NCI-H446 (cell line): ENCODE data around the gene HPN.
"Not testable (repeated sequence)": the region's sequence is repeated elsewhere in the genome, so short reads cannot be mapped to it uniquely, and the experiment has no call there.

ENCODE experiments used
- DNase-seq, 2 experiments: peaks; one replicate each; lab custom pipeline; 2025; lab: John Stamatoyannopoulos, UW

The HPN gene

DNA sequence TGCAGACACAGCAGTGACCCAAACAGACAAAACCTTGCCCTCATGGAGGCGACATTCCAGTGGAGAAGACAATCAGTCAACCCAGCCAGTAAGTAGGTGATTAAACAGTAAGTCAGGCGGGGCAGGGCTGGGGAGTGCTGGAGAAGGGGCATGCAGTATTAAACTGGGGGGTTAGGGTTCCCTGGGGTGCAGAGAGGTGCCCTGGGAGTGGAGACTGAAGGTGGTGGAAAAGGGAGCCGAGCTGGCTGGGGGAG lies 42.9 kb downstream of the HPN start:
- no peak for DNase-seq

DNA sequence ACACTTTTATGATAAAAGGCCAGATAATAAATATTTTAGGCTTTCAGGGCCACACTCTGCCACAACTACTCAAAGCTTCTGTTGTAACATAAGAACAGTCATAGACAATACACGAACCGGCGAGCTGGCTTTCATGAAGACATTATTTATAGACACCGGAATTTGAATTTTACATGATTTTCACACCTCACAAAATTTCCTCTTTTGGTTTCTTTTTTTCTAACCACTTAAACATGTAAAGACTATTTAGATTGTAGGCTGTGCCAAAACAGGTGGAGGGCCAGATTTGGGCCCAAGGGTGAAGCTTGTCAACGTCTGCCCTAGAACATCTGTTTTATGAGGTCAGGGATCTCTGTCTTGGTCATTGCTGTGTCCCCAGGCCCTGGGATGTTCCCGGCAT lies 44.4 kb downstream of the HPN start:
- DNase-seq, result no peak

DNA sequence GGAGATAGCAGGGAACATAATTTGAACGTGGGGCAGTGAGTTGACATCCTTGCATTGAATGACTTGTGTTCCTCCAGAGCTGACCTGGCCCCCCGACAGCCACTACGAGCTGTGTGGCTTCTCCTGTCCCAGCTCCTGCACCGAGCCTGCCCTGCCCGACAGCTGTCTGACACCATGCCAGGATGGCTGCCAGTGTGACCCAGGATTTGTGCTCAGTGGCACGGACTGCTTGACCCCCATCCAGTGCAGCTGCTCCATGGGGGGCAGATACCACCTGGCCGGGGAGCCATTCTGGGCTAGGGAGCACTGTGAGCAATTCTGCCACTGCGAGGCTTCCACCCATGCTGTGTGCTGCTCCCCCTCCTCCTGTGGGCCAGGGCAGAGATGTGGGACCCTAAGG lies 44.9 kb downstream of the HPN start:
- no peak for DNase-seq

DNA sequence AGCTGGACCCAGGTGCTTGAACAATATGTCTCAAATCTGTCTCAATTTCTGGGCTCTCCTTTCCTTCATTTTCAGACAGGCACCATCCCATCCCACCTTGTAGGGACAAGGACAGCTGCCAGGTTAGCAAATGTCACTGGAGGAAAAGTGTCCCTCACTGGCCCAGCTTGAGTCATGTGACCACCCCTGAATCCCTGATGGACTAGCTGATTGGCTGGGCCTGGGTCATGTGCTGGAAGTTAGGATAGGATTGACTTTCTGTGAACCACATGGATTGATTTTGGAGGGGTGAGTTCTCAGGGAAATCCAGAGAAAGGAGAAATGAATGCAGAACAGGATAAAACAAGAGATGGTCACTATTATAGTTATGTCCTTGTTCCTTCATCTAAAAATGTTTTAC lies 45.9 kb downstream of the HPN start:
- DNase-seq, result no peak

DNA sequence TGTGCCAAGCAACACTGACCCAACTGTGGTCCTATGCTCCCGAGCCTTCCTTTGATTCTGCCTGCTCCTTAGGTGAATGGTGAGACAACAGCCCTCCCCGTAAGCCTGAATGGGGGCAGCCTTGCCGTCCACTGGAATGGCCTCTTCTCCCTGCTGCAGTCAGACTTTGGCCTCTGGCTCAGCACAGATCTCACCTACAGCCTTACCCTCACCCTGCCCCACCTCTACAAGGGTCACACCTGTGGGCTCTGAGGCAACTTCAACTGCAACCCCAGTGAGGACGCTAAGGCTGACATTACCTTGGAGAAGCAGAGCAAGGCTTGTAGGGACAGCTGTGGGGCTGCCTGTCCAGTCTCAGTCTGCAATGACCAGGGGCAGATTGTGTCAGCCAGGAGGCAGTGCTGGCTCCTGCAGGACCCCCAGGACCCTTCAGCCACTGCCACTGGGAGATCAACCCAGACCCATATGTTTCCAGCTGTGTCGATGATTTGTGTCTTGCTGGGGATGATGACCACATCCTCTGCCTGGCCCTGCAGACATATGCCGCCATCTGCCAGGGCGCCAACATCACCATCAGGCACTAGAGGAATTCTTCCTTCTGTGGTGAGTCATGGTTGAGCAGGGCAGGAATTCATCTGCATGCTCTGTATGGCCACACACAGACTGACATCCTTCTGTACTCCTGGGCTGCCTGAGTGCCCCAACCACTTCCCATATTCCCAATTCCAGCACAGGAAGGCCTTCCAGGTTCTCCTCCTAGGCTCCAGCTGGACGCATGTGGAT lies 46.8 kb downstream of the HPN start:
- DNase-seq, result peak in 1 of 2 experiments; percentile 32

DNA sequence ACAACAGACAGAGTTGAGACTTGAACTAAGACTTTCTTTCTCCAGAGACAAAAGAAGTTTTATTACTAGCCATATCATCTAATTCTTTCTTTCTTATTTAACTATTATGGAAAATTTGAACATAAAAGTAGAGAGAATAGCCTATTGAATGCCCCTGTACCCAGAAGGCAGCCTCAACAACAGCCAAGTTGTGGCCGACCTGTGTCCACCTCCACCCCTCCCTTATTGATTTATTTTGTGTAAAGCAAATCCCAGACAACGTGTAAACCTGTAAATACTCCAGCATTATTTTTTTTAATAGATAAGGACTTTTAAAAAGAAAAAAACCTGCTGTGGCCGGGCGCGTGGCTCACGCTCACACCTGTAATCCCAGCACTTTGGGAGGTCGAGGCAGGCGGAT lies 48.0 kb downstream of the HPN start:
- DNase-seq, result no peak

DNA sequence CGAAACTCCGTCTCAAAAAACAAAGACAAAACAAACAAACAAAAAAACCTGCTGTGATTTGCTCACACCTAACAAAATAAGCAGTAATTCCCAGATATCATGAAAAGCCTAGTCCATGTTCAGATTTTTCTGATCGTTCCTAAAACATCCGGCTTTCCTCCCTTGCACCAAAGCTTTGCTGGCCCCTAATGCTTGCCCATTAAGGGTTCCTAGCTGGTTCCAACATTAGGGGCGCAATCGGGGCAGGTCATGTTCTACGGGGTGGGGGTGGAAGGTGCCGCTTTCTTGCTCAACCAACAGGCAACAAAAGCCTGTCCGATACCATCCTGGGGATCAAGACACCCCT lies 48.6 kb downstream of the HPN start:
- no peak for DNase-seq

DNA sequence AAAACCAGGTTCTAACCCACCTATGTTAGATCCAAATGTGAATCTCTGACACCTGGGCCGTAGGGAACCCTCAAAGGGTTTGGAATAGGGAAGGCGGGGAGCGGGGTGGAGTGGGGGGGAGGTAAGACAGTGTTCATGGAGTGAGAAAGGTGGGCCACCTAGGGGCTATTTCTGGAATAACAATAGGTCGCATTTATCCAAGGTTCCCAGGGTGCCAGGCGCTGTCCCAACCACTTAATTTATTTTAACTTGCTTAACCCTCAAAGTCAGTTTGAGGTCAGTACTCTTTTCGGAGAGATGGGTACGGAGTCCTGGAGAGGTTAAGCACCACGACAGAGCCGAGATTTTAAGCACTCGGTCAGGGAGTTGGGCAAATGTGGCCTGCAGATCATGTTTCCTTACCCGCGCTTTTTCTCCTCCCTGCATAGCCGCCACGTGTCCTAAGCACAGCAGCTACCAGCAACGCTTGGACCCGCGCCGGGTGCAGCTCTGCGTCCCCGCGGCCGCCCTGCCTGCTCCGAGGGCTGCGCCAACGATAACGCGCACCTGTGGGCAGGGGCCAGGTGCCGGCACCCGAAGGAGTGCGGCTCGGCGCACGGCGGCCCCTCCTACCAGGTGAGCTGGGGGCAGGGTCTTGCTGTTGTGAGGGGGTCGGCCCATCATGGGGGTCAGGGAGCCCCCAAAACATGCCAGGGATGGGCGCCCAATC lies 49.1 kb downstream of the HPN start:
- DNase-seq, result peak; percentile 22 to 52

DNA sequence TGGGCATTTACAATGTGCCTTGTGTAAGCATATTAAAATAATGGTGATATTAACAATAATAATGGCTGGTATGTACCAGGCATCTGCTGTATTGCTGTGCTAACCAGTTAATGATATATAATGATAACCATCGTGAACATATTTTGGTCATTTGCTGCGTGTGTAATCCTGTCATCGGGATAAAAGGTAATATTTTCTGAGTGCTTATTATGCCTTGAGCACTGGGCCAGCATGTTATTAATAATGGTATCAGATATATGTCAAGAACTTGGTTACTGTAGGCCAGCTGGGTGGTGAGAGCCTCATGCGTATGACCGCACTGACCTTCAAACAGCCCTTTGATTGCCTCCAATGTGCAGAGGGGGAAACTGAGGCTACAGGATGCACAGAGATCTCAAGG lies 51.9 kb downstream of the HPN start:
- no peak for DNase-seq

DNA sequence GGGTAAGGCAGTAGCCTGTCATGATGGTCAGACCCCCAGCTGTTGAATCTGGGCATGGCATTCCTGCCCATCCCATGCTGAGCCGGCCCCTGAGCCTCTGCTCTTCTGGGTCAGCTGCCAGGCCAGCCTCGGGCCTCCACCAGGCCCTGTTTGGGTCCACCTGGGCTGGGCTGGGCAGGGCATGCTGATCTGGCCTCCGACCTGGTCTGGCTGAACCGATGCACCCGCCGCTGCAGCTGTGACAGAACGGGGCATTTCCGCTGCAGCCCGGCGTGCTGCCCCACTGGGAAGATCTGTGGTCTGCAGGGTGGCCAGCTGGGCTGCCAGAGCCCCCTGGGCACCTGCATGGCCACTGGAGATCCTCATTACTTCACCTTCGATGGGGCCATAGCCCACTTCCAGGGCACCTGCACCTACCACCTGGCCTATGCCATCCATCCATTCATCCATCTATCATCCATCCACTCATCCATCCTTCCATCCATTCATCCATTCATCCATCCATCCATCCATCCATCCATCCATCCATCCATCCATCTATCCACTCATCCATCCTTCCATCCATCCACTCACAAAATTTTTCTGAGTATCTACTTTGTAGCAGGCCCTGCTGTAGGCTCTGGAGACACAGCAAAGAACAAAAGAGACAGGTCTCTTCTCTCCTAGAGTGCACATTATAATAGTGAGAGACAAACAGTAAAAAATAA lies 52.6 kb downstream of the HPN start:
- no peak for DNase-seq

DNA sequence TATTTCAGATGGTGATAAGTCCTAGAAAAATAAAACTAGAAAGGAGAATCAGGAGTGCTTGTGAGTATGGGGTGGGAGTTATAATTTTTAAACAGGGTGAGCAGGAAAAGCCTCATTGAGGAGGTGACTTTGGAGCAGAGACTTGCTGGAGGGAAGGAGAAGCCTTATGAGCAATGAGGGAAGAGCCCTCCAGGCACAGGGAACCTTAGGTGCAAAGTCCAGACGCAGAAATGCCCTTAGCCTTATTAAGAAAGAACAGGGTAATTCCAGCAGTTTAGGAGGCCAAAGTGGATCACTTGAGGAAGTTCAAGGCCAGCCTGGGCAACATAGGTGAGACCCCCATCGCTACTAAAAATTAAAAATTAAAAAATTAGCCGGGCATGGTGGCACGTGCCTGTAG lies 53.1 kb downstream of the HPN start:
- DNase-seq, result no peak

DNA sequence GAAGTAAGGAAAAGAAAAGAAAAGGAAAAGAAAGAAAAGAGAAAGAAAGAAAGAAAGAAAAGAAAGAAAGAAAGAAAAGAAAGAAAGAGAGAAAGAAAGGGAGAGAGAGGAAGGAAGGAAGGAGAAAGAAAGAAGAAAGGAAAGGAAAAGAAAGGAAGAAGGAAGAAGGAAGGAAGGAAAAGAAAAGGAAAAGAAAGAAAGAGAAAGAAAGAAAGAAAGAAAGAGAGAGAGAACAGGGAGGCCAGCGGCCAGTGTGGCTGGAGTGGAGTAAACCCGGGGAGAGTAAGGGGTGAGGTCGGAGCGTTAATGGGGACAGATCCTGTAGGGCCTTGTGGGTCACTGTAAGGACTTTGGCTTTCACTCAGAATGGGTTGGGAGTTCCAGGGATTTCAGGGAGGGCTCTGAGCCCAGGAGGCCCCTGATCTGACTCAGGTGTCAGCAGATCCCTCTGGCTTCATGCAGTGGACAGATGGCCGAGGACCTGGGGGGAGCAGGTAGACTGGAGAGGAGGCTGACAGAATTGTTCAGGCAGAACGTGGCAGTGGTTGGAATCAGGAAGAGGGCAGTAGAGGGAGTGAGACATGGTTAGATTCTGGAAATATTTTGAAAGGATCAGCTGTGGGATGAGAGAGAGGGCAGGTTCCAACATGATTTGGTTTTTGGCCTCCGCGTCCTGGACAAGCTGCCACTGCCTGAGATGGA lies 54.3 kb downstream of the HPN start:
- DNase-seq, result no peak

DNA sequence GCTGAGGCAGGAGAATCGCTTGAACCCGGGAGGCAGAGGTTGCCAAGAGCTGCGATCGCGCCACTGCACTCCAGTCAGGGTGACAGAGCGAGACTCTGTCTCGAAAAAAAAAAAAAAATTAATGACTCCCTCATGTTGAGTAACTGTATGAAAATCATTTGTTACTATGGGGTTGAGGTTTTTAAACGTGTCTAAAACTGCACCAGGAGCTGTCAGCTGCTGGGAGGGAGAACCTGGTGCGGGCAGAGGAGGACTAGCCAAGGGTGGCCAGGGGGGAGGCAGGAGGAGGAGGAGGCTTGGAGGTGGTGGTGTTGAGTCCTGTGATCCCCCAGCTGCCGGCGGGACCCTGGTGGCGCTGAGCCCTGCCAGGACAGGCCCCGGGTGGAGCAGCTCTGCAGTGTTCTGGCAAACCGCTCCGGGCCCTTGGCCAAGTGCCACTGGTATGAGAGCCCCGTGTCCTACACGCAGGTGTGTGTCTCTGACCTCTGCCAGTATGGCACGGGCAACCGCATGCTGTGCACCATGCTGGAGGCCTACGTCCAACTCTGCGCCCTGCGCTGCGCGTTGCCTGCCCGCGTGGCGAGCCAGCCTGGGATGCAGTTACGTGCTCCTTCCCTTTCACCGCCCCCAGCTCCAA lies 57.0 kb downstream of the HPN start:
- DNase-seq, result no peak

DNA sequence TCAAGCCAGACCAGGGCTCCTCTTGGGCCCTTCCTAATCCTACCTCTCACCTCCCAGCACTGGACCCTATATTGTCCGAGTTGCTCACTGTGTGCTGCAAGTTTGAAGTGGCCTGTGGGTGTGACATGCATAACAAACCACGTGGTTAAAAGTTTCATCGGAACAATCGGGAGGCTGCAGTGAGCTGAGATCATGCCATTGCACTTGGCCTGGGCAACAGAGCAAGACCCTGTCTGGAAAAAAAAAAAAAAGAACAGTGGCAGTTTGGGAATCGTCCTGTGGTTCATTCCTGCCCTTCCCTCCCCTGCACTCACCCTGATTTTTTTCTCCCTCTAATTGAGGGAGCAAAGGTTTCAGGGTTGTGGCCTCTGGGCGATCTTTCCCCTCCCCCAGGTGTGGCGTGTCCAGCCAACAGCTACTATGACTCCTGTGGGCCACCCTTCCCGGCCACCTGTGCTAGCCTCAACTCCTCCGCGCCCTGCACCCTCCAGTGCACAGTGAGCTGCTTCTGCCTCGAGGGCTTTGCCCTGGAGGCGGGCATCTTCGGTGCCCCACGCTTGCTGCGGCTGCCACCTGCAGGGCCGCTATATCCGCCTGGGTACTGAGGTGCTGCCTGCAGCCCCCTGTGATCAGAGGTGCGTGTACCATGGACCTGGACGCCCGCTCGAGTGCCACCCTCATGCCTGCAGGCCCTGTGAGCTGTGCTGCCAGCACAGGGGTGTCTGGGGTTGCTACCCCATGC lies 57.8 kb downstream of the HPN start:
- no peak for DNase-seq

DNA sequence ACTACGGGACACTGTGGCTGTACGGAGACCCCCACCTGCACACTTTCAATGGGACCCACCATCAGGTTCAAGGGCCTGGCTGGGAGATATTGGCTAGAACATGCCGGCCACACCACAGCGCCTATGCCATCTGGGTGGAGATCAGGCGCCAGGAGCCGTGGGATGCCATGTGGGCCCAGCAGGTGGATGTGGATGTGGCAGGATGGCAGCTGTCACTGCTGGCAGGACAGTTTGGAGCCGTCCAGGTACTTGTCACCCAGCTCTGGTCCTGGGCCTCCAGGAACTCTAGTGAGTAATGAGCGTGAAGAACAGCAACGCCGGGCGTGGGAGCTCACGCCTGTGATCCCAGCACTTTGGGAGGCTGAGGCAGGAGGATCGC lies 58.4 kb downstream of the HPN start:
- no peak for DNase-seq

DNA sequence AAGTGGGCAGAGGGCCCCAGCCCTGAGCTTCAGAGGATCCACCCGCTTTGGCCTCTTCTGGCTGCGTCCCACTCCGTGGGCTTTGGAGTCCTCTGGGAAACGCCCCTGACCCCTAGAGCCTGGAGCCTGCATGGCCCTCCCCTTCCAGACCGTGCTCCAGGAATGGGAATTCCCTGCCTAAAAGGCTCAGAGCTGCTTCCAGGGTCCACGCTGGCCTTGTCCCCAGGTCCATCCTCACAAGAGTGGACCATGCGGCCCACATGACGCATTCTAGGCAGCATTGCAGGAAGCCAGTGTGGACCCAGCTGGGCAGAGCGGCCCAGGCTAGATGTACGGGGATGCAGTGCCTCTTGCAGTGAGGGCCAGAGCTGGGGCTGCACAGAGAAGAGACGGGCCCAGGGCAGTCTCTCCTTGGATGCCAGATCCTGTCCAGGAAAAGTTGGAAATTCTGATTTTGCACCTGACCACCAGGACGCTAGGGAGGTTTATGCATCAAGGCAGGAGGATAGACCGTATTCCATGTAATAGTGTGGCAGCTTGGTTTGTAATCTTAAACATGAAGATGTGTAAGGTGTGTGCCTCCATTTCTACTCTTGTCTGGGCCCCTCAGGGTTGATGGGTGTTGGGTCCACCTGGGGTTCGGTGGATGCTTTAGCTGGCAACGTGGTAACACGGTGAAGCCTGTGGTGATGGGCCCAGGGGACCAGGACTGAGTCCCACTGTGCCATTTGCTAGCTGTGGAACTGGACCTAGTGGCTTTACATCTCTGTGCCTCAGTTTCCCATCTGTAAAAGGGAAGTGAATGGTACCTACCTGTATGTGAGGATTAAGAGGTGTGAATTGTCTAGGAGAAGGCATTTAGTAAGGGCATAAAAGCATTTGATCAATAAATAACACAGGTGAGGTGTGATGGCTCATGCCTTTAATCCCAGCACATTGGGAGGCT lies 59.3 kb downstream of the HPN start:
- DNase-seq, result no peak

DNA sequence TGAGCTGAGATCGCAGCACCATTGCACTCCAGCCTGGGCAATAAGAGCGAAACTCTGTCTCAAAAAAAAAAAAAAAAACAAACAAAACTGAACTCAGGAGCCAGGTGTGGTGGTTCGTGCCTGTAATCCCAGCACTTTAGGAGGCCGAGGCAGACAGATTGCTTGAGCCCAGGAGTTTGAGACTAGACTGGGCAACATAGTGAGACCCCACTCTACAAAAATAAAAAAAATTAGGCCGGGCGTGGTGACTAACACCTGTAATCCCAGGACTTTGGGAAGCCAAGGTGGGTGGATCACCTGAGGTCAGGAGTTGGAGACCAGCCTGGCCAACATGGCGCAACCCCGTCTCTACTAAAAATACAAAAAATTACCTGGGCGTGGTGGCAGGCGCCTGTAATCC lies 60.4 kb downstream of the HPN start:
- DNase-seq, result not testable (repeated sequence)

DNA sequence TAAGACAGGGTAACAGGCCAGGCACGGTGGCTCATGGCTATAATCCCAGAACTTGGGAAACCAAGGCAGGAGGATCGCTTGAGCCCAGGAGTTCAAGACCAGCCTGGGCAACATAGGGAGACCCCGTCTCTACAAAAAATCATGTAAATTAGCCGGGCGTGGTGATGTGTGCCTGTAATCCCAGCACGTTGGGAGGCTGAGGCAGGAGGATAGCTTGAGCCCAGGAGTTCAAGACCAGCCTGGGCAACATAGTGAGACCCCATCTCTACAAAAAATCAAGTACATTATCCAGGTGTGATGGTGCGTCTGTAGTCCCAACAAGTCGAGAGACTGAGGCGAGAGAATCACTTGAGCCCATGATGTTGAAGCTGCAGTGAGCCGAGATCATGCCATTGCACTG lies 62.1 kb downstream of the HPN start:
- not testable (repeated sequence) for DNase-seq

DNA sequence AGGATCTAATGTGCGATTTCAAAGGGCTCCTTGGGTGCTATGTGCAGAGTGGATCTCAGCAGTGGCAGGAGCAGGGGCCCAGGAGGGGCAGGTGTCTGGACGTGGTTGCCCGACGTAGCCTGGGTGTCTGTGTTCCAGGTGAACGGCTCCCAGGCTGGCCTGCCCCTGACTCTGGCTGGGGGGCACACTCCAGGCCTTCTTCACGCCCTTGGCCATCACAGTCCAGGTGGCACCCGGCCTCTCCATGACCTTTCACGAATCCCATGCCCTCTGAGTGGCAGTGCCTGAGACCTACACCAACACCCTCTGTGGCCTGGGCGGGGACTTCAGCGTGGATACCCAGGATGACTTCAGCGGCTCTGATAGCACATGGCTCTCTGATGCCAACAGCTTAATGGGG lies 62.8 kb downstream of the HPN start:
- no peak for DNase-seq

DNA sequence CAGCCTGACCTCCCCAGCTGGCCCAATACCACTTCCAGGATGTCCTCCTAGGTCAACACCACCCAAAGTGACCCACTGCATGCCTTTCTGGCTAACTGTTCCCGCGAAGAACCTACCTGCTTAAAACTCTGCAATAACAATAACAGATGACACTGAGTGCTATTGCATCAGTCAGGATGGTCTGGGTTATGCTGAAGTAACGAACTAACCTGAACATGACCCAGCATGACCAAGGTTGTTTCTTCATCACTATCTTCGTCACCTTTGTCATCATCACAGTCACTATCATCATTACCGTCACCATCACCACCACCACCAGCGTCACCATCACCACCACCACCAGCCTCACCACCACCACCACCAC lies 63.5 kb downstream of the HPN start:
- no peak for DNase-seq
